Activated CD4-positive, alpha-beta T cell treated with anti-CD3 and anti-CD28 coated beads for 36 hours (primary cell): Measurements from ENCODE around the gene SRRD. TPM values are rescaled to one million over a fixed set of nuclear protein-coding genes. Genes with fewer than 3 reads are reported as not detected.

ENCODE experiments used
- ATAC-seq: fragments of 200-7000 bp; cut with Tn5 transposase; one replicate; pipeline ENCODE4 v1.10.0; 2021; ENCODE audit warnings: mild to moderate bottlenecking, moderate library complexity
- CTCF ChIA-PET: fragments of 350-600 bp; sonication (Branson Sonifier 250); formaldehyde crosslinking; loops from one replicate; lab custom pipeline; 2021; ENCODE audit warnings: antibody characterized with exemption; lab: Charles Lee
- POLR2A ChIA-PET: fragments of 350-600 bp; sonication (Branson Sonifier 250); formaldehyde crosslinking; loops from one replicate; lab custom pipeline; 2021; ENCODE audit warnings: antibody characterized with exemption, inconsistent platforms; lab: Charles Lee
- DNase-seq: peaks from one replicate; pipeline ENCODE4 v3.0.0-alpha.2; 2020
- H3K27ac Mint-ChIP-seq: one replicate; pipeline ENCODE4 v1.8.0; 2021; ENCODE audit warnings: mixed read lengths
- H3K27me3 Mint-ChIP-seq: one replicate; pipeline ENCODE4 v1.8.0; 2021; ENCODE audit warnings: mixed read lengths
- H3K36me3 Mint-ChIP-seq: one replicate; pipeline ENCODE4 v1.8.0; 2021; ENCODE audit warnings: low read depth, mixed read lengths
- H3K4me1 Mint-ChIP-seq: one replicate; pipeline ENCODE4 v1.8.0; 2021; ENCODE audit warnings: mixed read lengths
- H3K4me3 Mint-ChIP-seq: one replicate; pipeline ENCODE4 v1.8.0; 2021; ENCODE audit warnings: mild to moderate bottlenecking, moderate library complexity, mixed read lengths
- H3K9me3 Mint-ChIP-seq: one replicate; pipeline ENCODE4 v1.8.0; 2021; ENCODE audit warnings: low read depth, mixed read lengths
- intact Hi-C, 2 experiments: fragments of 100-400 bp; cut with DNase I in 1 of 2; cut with micrococcal nuclease in 1 of 2; formaldehyde crosslinking; loops; one replicate each; pipeline versions ENCODE4 v1.14.2 to v1.15.1; 2022 to 2024; cut with DNase I, micrococcal nuclease
- total RNA-seq, 2 experiments: library from RNA; stranded (reverse); gene quantifications; one replicate each; pipeline ENCODE4 v1.2.3, GENCODE V29; 2021

Gene SRRD
- total RNA-seq, 2 experiments from 2014 or later: 17.5 to 28.5 TPM

GRCh38 chr22:26502688-26503561, 19.2 kb downstream of the SRRD start:
- DNase-seq (peak; percentile 72), ATAC-seq (peak; percentile 93)
- H3K27me3 Mint-ChIP-seq: no peaks in the 10 kb centered on the region
- H3K36me3 Mint-ChIP-seq: peaks cover 55% of the 10 kb centered on the region
- POLR2A ChIA-PET: interaction anchor here (1.0 kb wide), 1 partner anchor 19 kb away, joined by 3 read pairs; the partner anchor contains the start of genes HPS4 and SRRD
- no peak overlapping the region for H3K4me3 Mint-ChIP-seq
- intact Hi-C loops: loop anchor here in 1 of 2 experiments (1.0 kb wide), 1 partner anchor 162 kb away; no protein-coding TSS in a partner anchor
- CTCF ChIA-PET: interaction anchor here (0.6 to 4.8 kb wide), 17 partner anchors 9 to 175 kb away, joined by 3 to 27 read pairs (median 4); partner anchors contain the start of genes HPS4 and SRRD
- H3K27ac Mint-ChIP-seq: peak overlapping the region; percentile 84
- no peaks in the 10 kb centered on the region for H3K9me3 Mint-ChIP-seq
- H3K4me1 Mint-ChIP-seq: peaks cover 18% of the 10 kb centered on the region

DNA sequence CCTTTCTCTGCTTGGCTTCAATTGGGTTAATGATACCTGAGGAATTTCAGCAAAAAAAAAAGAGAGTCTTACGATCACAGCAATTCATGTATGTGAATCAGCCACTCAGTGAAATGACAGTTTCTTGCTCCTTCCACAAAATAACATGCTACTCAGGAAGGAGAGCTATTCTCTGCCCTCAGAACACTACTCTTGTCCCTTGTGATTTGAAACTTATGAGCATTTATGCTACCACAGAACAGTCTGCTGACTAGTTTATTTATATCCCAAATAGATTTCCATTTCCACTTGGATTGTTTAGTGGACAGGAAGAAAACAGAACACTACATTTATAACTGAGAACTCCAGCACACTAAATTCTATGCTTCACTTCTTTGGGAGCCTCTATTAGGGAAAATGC, 20.1 kb downstream of the SRRD start:
- CTCF ChIA-PET: interaction anchor here (0.7 to 4.8 kb wide), 9 partner anchors 10 to 162 kb away, joined by 3 to 27 read pairs (median 4); partner anchors contain the start of genes HPS4 and SRRD
- DNase-seq (no peak), ATAC-seq (no peak)
- H3K36me3 Mint-ChIP-seq: peaks cover 55% of the 10 kb centered on the region
- peaks cover 18% of the 10 kb centered on the region for H3K4me1 Mint-ChIP-seq
- H3K4me3 Mint-ChIP-seq: no peak overlapping the region
- peak overlapping the region; percentile 84 for H3K27ac Mint-ChIP-seq
- POLR2A ChIA-PET: interaction anchor here (1.0 kb wide), 1 partner anchor 20 kb away, joined by 3 read pairs; the partner anchor contains the start of genes HPS4 and SRRD
- H3K9me3 Mint-ChIP-seq: no peaks in the 10 kb centered on the region
- intact Hi-C loops: loop anchor here in 1 of 2 experiments (1.0 kb wide), 1 partner anchor 162 kb away; no protein-coding TSS in a partner anchor
- H3K27me3 Mint-ChIP-seq: no peaks in the 10 kb centered on the region

DNA sequence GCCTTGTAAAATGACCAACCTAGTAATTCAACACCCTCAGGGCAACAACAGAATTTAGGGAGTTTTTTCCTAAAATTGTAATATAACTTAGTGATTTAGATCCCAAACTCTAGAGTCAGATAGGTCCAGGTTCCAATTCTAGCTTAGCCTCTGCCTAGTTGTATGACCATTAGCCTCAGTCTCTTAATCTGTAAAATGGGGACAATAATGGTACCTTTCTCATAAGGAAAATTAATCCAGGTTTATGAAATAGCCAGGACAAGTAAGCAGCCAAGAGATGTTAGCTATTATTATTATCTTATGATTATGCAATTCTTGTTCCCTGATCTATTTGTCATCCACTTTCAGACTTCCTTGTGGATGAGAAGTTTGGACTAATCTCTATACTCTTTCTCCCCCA, 24.5 kb downstream of the SRRD start:
- intact Hi-C loops: no loop called here
- no peak overlapping the region for H3K27ac Mint-ChIP-seq
- no peaks in the 10 kb centered on the region for H3K27me3 Mint-ChIP-seq
- ChIA-PET CTCF (no interaction called here), POLR2A (interaction anchor here (0.6 kb wide), 1 partner anchor 12 kb away, joined by 4 read pairs; no protein-coding TSS in a partner anchor)
- DNase-seq (no peak), ATAC-seq (no peak)
- no peaks in the 10 kb centered on the region for H3K9me3 Mint-ChIP-seq
- no peak overlapping the region for H3K4me3 Mint-ChIP-seq
- H3K4me1 Mint-ChIP-seq: peaks cover 29% of the 10 kb centered on the region
- H3K36me3 Mint-ChIP-seq: peaks cover 37% of the 10 kb centered on the region

GRCh38 chr22:26512149-26512793, 28.6 kb downstream of the SRRD start, which contains the start of gene TFIP11:
Gene TFIP11, minus strand, starts transcription at chr22:26512473. Its CDS starts 2,201 bp downstream, at chr22:26510272.
- peak within 1 kb of the TSS; percentile 95 for H3K27ac Mint-ChIP-seq
- CTCF ChIA-PET: interaction anchor here (0.7 to 1.0 kb wide), 3 partner anchors 52 to 153 kb away, joined by 3 to 4 read pairs (median 3); no protein-coding TSS in a partner anchor
- ATAC-seq (peak; percentile 98), DNase-seq (peak; percentile 97)
- peaks cover 27% of the 10 kb centered on the region for H3K4me1 Mint-ChIP-seq
- no peaks in the 10 kb centered on the region for H3K27me3 Mint-ChIP-seq
- intact Hi-C loops: loop anchor here (1.0 to 2.0 kb wide), 6 partner anchors 29 to 160 kb away; partner anchors contain the start of genes HPS4 (in 2 of the 2), SRRD (in 2 of the 2), MIAT (in 1 of the 2) and TPST2 (in 1 of the 2)
- no peaks in the 10 kb centered on the region for H3K9me3 Mint-ChIP-seq
- peaks cover 11% of the 10 kb centered on the region for H3K36me3 Mint-ChIP-seq
- POLR2A ChIA-PET: interaction anchor here (1.2 kb wide), 1 partner anchor 29 kb away, joined by 3 read pairs; the partner anchor contains the start of genes HPS4 and SRRD
- H3K4me3 Mint-ChIP-seq: peak within 1 kb of the TSS; percentile 95

GRCh38 chr22:26513838-26514237, 30.2 kb downstream of the SRRD start:
- Mint-ChIP-seq H3K4me3 (peak overlapping the region; percentile 95), H3K27me3 (no peaks in the 10 kb centered on the region), H3K36me3 (peaks cover 9% of the 10 kb centered on the region), H3K4me1 (peaks cover 27% of the 10 kb centered on the region), H3K9me3 (no peaks in the 10 kb centered on the region), H3K27ac (no peak overlapping the region)
- no peak for ATAC-seq
- ChIA-PET POLR2A (interaction anchor here (0.5 kb wide), 1 partner anchor 15 kb away, joined by 3 read pairs; no protein-coding TSS in a partner anchor), CTCF (no interaction called here)
- intact Hi-C loops: loop anchor here in 1 of 2 experiments (2.0 kb wide), 1 partner anchor 31 kb away; the partner anchor contains the start of genes HPS4 and SRRD
- DNase-seq: no peak

GRCh38 chr22:26514419-26515161, 30.9 kb downstream of the SRRD start:
- no peak for ATAC-seq
- POLR2A ChIA-PET: interaction anchor here (0.6 kb wide), 1 partner anchor 66 kb away, joined by 3 read pairs; no protein-coding TSS in a partner anchor
- CTCF ChIA-PET: interaction anchor here (0.7 to 1.0 kb wide), 2 partner anchors 9 to 129 kb away, joined by 3 read pairs; no protein-coding TSS in a partner anchor
- DNase-seq: no peak
- peaks cover 4% of the 10 kb centered on the region for H3K36me3 Mint-ChIP-seq
- H3K9me3 Mint-ChIP-seq: no peaks in the 10 kb centered on the region
- H3K4me3 Mint-ChIP-seq: no peak overlapping the region
- intact Hi-C loops: no loop called here
- H3K27me3 Mint-ChIP-seq: no peaks in the 10 kb centered on the region
- H3K4me1 Mint-ChIP-seq: peaks cover 22% of the 10 kb centered on the region
- no peak overlapping the region for H3K27ac Mint-ChIP-seq

DNA sequence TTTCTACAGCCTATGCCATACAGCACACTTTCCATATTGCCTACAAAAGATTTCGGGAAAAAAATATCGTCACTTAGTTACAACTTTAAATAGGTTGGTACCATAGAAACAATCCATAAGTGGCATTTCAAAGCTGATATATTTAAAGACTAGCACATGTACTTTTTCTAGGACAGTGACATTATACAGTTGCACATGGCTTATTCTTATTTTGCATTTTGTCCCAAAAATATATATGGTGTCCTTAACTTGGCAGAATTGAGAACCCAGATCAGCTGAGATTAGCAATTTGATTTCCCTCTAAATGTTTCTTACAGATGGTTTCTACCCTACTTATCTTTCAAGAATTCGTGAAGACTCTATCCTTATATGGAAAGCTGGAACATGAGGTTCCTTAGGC, 32.3 kb downstream of the SRRD start:
- intact Hi-C loops: no loop called here
- no peaks in the 10 kb centered on the region for H3K27me3 Mint-ChIP-seq
- H3K4me1 Mint-ChIP-seq: peaks cover 17% of the 10 kb centered on the region
- no peak overlapping the region for H3K27ac Mint-ChIP-seq
- ATAC-seq (no peak), DNase-seq (no peak)
- no peaks in the 10 kb centered on the region for H3K9me3 Mint-ChIP-seq
- CTCF ChIA-PET: no interaction called here
- no peak overlapping the region for H3K4me3 Mint-ChIP-seq
- POLR2A ChIA-PET: no interaction called here
- no peaks in the 10 kb centered on the region for H3K36me3 Mint-ChIP-seq

- intact Hi-C loops: no loop called here
- ChIA-PET POLR2A (interaction anchor here (0.7 kb wide), 1 partner anchor 34 kb away, joined by 7 read pairs; no protein-coding TSS in a partner anchor), CTCF (no interaction called here)
- Mint-ChIP-seq H3K9me3 (no peaks in the 10 kb centered on the region), H3K4me1 (peaks cover 12% of the 10 kb centered on the region), H3K27me3 (no peaks in the 10 kb centered on the region), H3K27ac (no peak overlapping the region), H3K36me3 (no peaks in the 10 kb centered on the region), H3K4me3 (no peak overlapping the region)
- DNase-seq (no peak), ATAC-seq (no peak)
Observed at GRCh38 chr22:26516503-26516902, 32.8 kb downstream of the SRRD start.

GRCh38 chr22:26517429-26517828, 33.8 kb downstream of the SRRD start:
- Mint-ChIP-seq H3K36me3 (no peaks in the 10 kb centered on the region), H3K27me3 (no peaks in the 10 kb centered on the region), H3K9me3 (no peaks in the 10 kb centered on the region), H3K27ac (no peak overlapping the region), H3K4me3 (no peak overlapping the region), H3K4me1 (peaks cover 12% of the 10 kb centered on the region)
- intact Hi-C loops: no loop called here
- ChIA-PET CTCF (interaction anchor here (1.2 kb wide), 1 partner anchor 15 kb away, joined by 4 read pairs; no protein-coding TSS in a partner anchor), POLR2A (no interaction called here)
- DNase-seq (no peak), ATAC-seq (no peak)

GRCh38 chr22:26522012-26522411, 38.3 kb downstream of the SRRD start:
- intact Hi-C loops: no loop called here
- Mint-ChIP-seq H3K36me3 (peaks cover 6% of the 10 kb centered on the region), H3K27me3 (no peaks in the 10 kb centered on the region), H3K4me3 (no peak overlapping the region), H3K4me1 (no peaks in the 10 kb centered on the region), H3K27ac (no peak overlapping the region), H3K9me3 (no peaks in the 10 kb centered on the region)
- CTCF ChIA-PET: interaction anchor here (1.2 kb wide), 1 partner anchor 21 kb away, joined by 3 read pairs; no protein-coding TSS in a partner anchor
- ATAC-seq (no peak), DNase-seq (no peak)
- POLR2A ChIA-PET: no interaction called here
